WTC11 (cell line): ENCODE measurements around the gene VSTM2B. TPM values are rescaled to one million over a fixed set of nuclear protein-coding genes. Genes with fewer than 3 reads are reported as not detected.
"Not testable (repeated sequence)": the region's sequence is repeated elsewhere in the genome, so short reads cannot be mapped to it uniquely, and the experiment has no call there.

Experiments
- ATAC-seq: fragments of 200-7000 bp; cut with Tn5 transposase; 2 replicates; pipeline ENCODE4 v1.10.0; 2021; ENCODE audit warnings: mild to moderate bottlenecking, moderate library complexity
- CTCF ChIA-PET: fragments of 300-600 bp; sonication (Branson Sonifier 250); formaldehyde crosslinking; loops from one replicate; lab custom pipeline; 2021; ENCODE audit warnings: antibody characterized with exemption; lab: Charles Lee
- POLR2A ChIA-PET: fragments of 350-600 bp; sonication (Branson Sonifier 250); formaldehyde crosslinking; loops from one replicate; lab custom pipeline; 2021; ENCODE audit warnings: antibody characterized with exemption; lab: Charles Lee
- DNase-seq: peaks from one replicate; pipeline ENCODE4 v3.0.0; 2021; ENCODE audit warnings: low spot score
- H3K27ac Mint-ChIP-seq: 2 replicates; pipeline ENCODE4 v1.8.0; 2021; ENCODE audit warnings: mixed read lengths
- H3K27me3 Mint-ChIP-seq: 2 replicates; pipeline ENCODE4 v1.8.0; 2021; ENCODE audit warnings: low read depth, mild to moderate bottlenecking, moderate library complexity, mixed read lengths
- H3K36me3 Mint-ChIP-seq: 2 replicates; pipeline ENCODE4 v1.8.0; 2021; ENCODE audit warnings: mixed read lengths
- H3K4me1 Mint-ChIP-seq: 2 replicates; pipeline ENCODE4 v1.8.0; 2022; ENCODE audit warnings: mixed read lengths
- H3K4me3 Mint-ChIP-seq: 2 replicates; pipeline ENCODE4 v1.8.0; 2021; ENCODE audit warnings: mild to moderate bottlenecking, moderate library complexity, mixed read lengths
- H3K9me3 Mint-ChIP-seq: 2 replicates; pipeline ENCODE4 v1.8.0; 2021; ENCODE audit warnings: mixed read lengths
- ATF1 ChIP-seq: sonication (generic); formaldehyde crosslinking; IDR thresholded peaks from 2 replicates; pipeline ENCODE4 v1.8.1; 2023; ENCODE audit warnings: mild to moderate bottlenecking, moderate library complexity, missing genetic modification reagents
- CREB1 ChIP-seq: sonication (generic); formaldehyde crosslinking; IDR thresholded peaks from 2 replicates; pipeline ENCODE4 v1.8.0; 2023; ENCODE audit warnings: mild to moderate bottlenecking, missing genetic modification reagents
- ESRRA ChIP-seq: sonication (generic); formaldehyde crosslinking; IDR thresholded peaks from 2 replicates; pipeline ENCODE4 v1.8.1; 2022; ENCODE audit warnings: mild to moderate bottlenecking, missing genetic modification reagents, borderline replicate concordance
- ETV6 ChIP-seq: sonication (generic); formaldehyde crosslinking; IDR thresholded peaks from 2 replicates; pipeline ENCODE4 v1.8.1; 2022; ENCODE audit warnings: mild to moderate bottlenecking, missing genetic modification reagents
- FOXK1 ChIP-seq: sonication (generic); formaldehyde crosslinking; IDR thresholded peaks from 2 replicates; pipeline ENCODE4 v1.8.0; 2022; ENCODE audit warnings: mild to moderate bottlenecking, moderate library complexity, missing genetic modification reagents
- FOXP1 ChIP-seq: sonication (generic); formaldehyde crosslinking; IDR thresholded peaks from 2 replicates; pipeline ENCODE4 v1.8.0; 2022; ENCODE audit warnings: missing genetic modification reagents, mild to moderate bottlenecking, moderate library complexity, borderline replicate concordance
- GRHL2 ChIP-seq: fragments of 250-450 bp; sonication (Bioruptor Pico); IDR thresholded peaks from 2 replicates; pipeline ENCODE4 v1.8.0; 2022; ENCODE audit warnings: mild to moderate bottlenecking, moderate library complexity; ENCODE audit not compliant: insufficient replicate concordance, severe bottlenecking
- GTF2I ChIP-seq: fragments of 250-450 bp; sonication (Bioruptor Pico); conservative IDR thresholded peaks from 2 replicates; pipeline ENCODE4 v1.4.0; 2021; ENCODE audit warnings: mild to moderate bottlenecking
- HMGA2 ChIP-seq: fragments of 250-450 bp; sonication (Bioruptor Pico); IDR thresholded peaks from 2 replicates; pipeline ENCODE4 v1.4.0; 2021; ENCODE audit warnings: mild to moderate bottlenecking, moderate library complexity
- KAT7 ChIP-seq: sonication (generic); formaldehyde crosslinking; IDR thresholded peaks from 2 replicates; pipeline ENCODE4 v1.8.1; 2023; ENCODE audit warnings: missing genetic modification reagents, mild to moderate bottlenecking, borderline replicate concordance
- OVOL2 ChIP-seq: fragments of 250-450 bp; sonication (Bioruptor Pico); IDR thresholded peaks from 2 replicates; pipeline ENCODE4 v1.9.0; 2021; ENCODE audit warnings: mild to moderate bottlenecking, borderline replicate concordance
- RORB ChIP-seq: fragments of 250-450 bp; sonication (Bioruptor Pico); IDR thresholded peaks from 2 replicates; pipeline ENCODE4 v1.9.0; 2021; ENCODE audit warnings: mild to moderate bottlenecking
- SMAD3 ChIP-seq: sonication (generic); formaldehyde crosslinking; IDR thresholded peaks from 2 replicates; pipeline ENCODE4 v1.8.0; 2022; ENCODE audit warnings: missing genetic modification reagents, mild to moderate bottlenecking, borderline replicate concordance
- SMAD4 ChIP-seq: sonication (generic); formaldehyde crosslinking; IDR thresholded peaks from 2 replicates; pipeline ENCODE4 v1.8.0; 2022; ENCODE audit warnings: mild to moderate bottlenecking, missing genetic modification reagents
- SOX15 ChIP-seq: fragments of 250-450 bp; sonication (Bioruptor Pico); IDR thresholded peaks from 2 replicates; pipeline ENCODE4 v1.9.0; 2021; ENCODE audit warnings: mild to moderate bottlenecking
- TEAD1 ChIP-seq: sonication (generic); formaldehyde crosslinking; IDR thresholded peaks from 2 replicates; pipeline ENCODE4 v1.8.0; 2022; ENCODE audit warnings: mild to moderate bottlenecking, missing genetic modification reagents
- TP53 ChIP-seq: sonication (generic); formaldehyde crosslinking; IDR thresholded peaks from 2 replicates; pipeline ENCODE4 v1.8.1; 2023; ENCODE audit warnings: mild to moderate bottlenecking, missing genetic modification reagents
- ZNF219 ChIP-seq: sonication (generic); formaldehyde crosslinking; IDR thresholded peaks from 2 replicates; pipeline ENCODE4 v1.8.0; 2023; ENCODE audit warnings: missing genetic modification reagents, mild to moderate bottlenecking, borderline replicate concordance
- ZNF232 ChIP-seq: sonication (generic); formaldehyde crosslinking; IDR thresholded peaks from 2 replicates; pipeline ENCODE4 v1.8.0; 2022; ENCODE audit warnings: mild to moderate bottlenecking, missing genetic modification reagents
- ZNF317 ChIP-seq: sonication (generic); formaldehyde crosslinking; IDR thresholded peaks from 2 replicates; pipeline ENCODE4 v1.8.1; 2023; ENCODE audit warnings: low read depth, mild to moderate bottlenecking, moderate library complexity, missing genetic modification reagents, borderline replicate concordance
- total RNA-seq: library from RNA; stranded (reverse); gene quantifications from 3 replicates; pipeline ENCODE4 v1.2.3, GENCODE V29; 2021
- TF ChIP-seq, protein P1 (sequence below): sonication (generic); formaldehyde crosslinking; IDR thresholded peaks from 2 replicates; pipeline ENCODE4 v1.8.0; 2023; ENCODE audit warnings: missing genetic modification reagents
- TF ChIP-seq, protein P2 (sequence below): fragments of 250-450 bp; sonication (Bioruptor Pico); IDR thresholded peaks from 2 replicates; pipeline ENCODE4 v1.9.0; 2021; ENCODE audit warnings: mild to moderate bottlenecking

Gene VSTM2B
- total RNA-seq, 1 experiment from 2014 or later, result 3.2 TPM

- TF ChIP-seq, protein P1, sequence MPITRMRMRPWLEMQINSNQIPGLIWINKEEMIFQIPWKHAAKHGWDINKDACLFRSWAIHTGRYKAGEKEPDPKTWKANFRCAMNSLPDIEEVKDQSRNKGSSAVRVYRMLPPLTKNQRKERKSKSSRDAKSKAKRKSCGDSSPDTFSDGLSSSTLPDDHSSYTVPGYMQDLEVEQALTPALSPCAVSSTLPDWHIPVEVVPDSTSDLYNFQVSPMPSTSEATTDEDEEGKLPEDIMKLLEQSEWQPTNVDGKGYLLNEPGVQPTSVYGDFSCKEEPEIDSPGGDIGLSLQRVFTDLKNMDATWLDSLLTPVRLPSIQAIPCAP (CRISPR knock-in tag), result no peak
- TF ChIP-seq ZNF232 (CRISPR knock-in tag) (no peak), TEAD1 (no peak), SOX15 (no peak), GRHL2 (CRISPR knock-in tag) (no peak)
These were observed 17.6 kb downstream of the VSTM2B start (continued) for GRCh38 chr19:29543381-29543780.

GRCh38 chr19:29544656-29545360 lies 19.0 kb downstream of the VSTM2B start:
- Mint-ChIP-seq H3K27ac (no peak overlapping the region), H3K4me3 (no peak overlapping the region), H3K4me1 (peaks cover 1% of the 10 kb centered on the region; the same call in 1 of the 2 replicates), H3K36me3 (no peaks in the 10 kb centered on the region), H3K27me3 (no peaks in the 10 kb centered on the region), H3K9me3 (peaks cover 6% of the 10 kb centered on the region)
- POLR2A ChIA-PET, result no interaction called here
- DNase-seq (no peak), ATAC-seq (no peak)
- CTCF ChIA-PET, result interaction anchor here (0.7 kb wide), 1 partner anchor 242 kb away, joined by 4 read pairs; no protein-coding TSS in a partner anchor
- TF ChIP-seq FOXK1 (CRISPR knock-in tag) (no peak), KAT7 (no peak)
- TF ChIP-seq, protein P2, sequence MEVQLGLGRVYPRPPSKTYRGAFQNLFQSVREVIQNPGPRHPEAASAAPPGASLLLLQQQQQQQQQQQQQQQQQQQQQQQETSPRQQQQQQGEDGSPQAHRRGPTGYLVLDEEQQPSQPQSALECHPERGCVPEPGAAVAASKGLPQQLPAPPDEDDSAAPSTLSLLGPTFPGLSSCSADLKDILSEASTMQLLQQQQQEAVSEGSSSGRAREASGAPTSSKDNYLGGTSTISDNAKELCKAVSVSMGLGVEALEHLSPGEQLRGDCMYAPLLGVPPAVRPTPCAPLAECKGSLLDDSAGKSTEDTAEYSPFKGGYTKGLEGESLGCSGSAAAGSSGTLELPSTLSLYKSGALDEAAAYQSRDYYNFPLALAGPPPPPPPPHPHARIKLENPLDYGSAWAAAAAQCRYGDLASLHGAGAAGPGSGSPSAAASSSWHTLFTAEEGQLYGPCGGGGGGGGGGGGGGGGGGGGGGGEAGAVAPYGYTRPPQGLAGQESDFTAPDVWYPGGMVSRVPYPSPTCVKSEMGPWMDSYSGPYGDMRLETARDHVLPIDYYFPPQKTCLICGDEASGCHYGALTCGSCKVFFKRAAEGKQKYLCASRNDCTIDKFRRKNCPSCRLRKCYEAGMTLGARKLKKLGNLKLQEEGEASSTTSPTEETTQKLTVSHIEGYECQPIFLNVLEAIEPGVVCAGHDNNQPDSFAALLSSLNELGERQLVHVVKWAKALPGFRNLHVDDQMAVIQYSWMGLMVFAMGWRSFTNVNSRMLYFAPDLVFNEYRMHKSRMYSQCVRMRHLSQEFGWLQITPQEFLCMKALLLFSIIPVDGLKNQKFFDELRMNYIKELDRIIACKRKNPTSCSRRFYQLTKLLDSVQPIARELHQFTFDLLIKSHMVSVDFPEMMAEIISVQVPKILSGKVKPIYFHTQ (CRISPR knock-in tag), result no peak

DNA sequence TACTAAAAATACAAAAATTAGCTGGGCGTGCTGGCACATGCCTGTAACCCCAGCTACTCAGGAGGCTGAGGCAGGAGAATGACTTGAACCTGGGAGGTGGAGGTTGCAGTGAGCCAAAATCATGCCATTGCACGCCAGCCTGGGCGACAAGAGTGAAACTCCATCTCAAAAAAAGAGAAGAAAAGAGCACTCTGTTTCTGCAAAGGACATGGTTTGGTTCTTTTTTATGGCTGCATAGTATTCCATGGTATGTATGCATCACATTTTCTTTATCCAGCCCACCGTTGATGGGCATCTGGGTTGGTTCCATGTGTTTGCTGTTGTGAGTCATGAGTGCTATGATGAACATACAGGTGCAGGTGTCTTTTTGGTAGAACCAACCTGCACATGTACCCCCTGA lies 19.7 kb downstream of the VSTM2B start:
- DNase-seq, ATAC-seq, H3K27ac Mint-ChIP-seq, H3K27me3 Mint-ChIP-seq, CTCF ChIA-PET, H3K4me1 Mint-ChIP-seq, H3K4me3 Mint-ChIP-seq, H3K36me3 Mint-ChIP-seq, H3K9me3 Mint-ChIP-seq: not testable (repeated sequence)
- POLR2A ChIA-PET, result interaction anchor here (0.5 kb wide), 1 partner anchor 343 kb away, joined by 3 read pairs; no protein-coding TSS in a partner anchor

- H3K27ac Mint-ChIP-seq, result no peak overlapping the region
- CTCF ChIA-PET, result no interaction called here
These were observed 20.2 kb downstream of the VSTM2B start for GRCh38 chr19:29545866-29546582.

GRCh38 chr19:29546583-29547190 lies 20.9 kb downstream of the VSTM2B start:
- no peak for ATAC-seq
- no peak overlapping the region for H3K4me3 Mint-ChIP-seq
- no peak overlapping the region for H3K27ac Mint-ChIP-seq
- no peaks in the 10 kb centered on the region for H3K36me3 Mint-ChIP-seq
- peaks cover 6% of the 10 kb centered on the region for H3K9me3 Mint-ChIP-seq
- ChIA-PET CTCF (no interaction called here), POLR2A (no interaction called here)
- no peak for DNase-seq
- no peaks in the 10 kb centered on the region for H3K4me1 Mint-ChIP-seq
- H3K27me3 Mint-ChIP-seq, result no peaks in the 10 kb centered on the region
- TF ChIP-seq ESRRA (no peak), ATF1 (CRISPR knock-in tag) (no peak), SMAD4 (CRISPR knock-in tag) (no peak), ZNF219 (CRISPR knock-in tag) (no peak), HMGA2 (CRISPR knock-in tag) (no peak), SMAD3 (CRISPR knock-in tag) (no peak), ZNF317 (no peak), OVOL2 (CRISPR knock-in tag) (no peak), ETV6 (CRISPR knock-in tag) (no peak), FOXP1 (CRISPR knock-in tag) (no peak), RORB (CRISPR knock-in tag) (no peak)
- TF ChIP-seq, protein P1 (CRISPR knock-in tag), result no peak

More at GRCh38 chr19:29545866-29546582, 20.2 kb downstream of the VSTM2B start:
- POLR2A ChIA-PET, result interaction anchor here (0.5 kb wide), 1 partner anchor 342 kb away, joined by 3 read pairs; no protein-coding TSS in a partner anchor
- H3K36me3 Mint-ChIP-seq, result no peaks in the 10 kb centered on the region
- H3K27me3 Mint-ChIP-seq, result no peaks in the 10 kb centered on the region
- no peaks in the 10 kb centered on the region for H3K4me1 Mint-ChIP-seq
- H3K4me3 Mint-ChIP-seq, result no peak overlapping the region
- no peak for ATAC-seq
- no peak for TF ChIP-seq TP53 (CRISPR knock-in tag)
- TF ChIP-seq CREB1, result no peak
- TF ChIP-seq GTF2I (CRISPR knock-in tag), result no peak
- no peak for TF ChIP-seq RORB (CRISPR knock-in tag)
- TF ChIP-seq, all 79 proteins: peak for 0
- peaks cover 6% of the 10 kb centered on the region for H3K9me3 Mint-ChIP-seq
- DNase-seq, result no peak
